ENCODE results near the gene LSP1.

Gene LSP1

DNA sequence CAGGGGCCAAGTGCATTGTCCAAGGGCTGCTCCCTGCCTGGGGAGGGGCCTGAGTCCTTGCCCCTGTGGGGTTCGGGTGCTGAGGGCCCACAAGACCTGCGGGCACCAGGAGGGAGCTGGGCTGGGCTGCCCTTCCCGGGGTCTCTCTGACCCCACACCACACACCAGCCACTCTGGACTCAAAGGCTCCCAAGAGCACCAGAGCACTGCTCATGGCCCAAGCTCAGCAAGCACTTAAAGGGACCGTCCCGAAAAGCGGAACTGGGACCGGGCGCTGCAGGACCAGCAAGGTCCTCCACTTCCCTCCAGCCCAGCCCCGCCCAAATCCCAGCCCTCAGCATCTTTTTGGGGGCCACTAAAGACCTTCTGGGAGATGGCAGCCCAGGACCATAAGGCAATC, 5.3 kb downstream of the LSP1 start:
- H3K9me3 ChIP-seq (ENCODE audit: control insufficient read depth in 2 of 2, low read length in 2 of 2), result no peaks in the 10 kb centered on the region
- peaks cover 2 to 10% of the 10 kb centered on the region in 2 donors for H3K4me1 ChIP-seq (ENCODE audit: control insufficient read depth in 2 of 2, insufficient read depth in 2 of 2, low read length in 2 of 2)
- no peaks in the 10 kb centered on the region for H3K27me3 ChIP-seq (ENCODE audit: control insufficient read depth in 2 of 2, insufficient read depth in 2 of 2, low read length in 2 of 2)
- H3K27ac ChIP-seq (ENCODE audit: low read depth in 2 of 2, low read length in 2 of 2), result no peak overlapping the region
- no peak overlapping the region for H3K4me3 ChIP-seq (ENCODE audit: low read length in 2 of 2)
- H3K9ac ChIP-seq (ENCODE audit: low read depth in 1 of 2, low read length in 2 of 2), result no peak overlapping the region
- H3K36me3 ChIP-seq (ENCODE audit: control insufficient read depth in 2 of 2, insufficient read depth in 2 of 2, low read length in 2 of 2), result no peaks in the 10 kb centered on the region

DNA sequence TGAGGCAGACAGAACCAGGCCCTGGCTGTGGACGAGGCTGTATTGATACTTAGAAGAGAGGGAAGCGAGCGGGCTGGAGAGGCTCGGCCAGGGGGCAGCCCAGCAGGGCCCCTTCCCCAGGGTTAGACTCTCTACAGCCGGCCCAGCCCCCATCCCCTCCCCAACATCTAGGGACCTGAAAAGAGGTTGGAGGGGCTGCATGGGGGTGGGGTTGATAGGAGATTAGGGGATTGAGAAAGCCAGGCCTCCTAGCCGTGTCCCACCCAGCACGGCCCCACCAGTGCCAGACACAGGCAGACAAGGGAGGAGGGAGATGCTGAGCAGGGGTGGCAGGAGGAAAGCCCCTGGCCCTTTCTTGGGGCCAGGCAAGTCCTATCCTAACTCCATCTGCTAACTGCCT, 5.7 kb downstream of the LSP1 start:
- H3K27me3 ChIP-seq (ENCODE audit: control insufficient read depth in 2 of 2, insufficient read depth in 2 of 2, low read length in 2 of 2), result no peaks in the 10 kb centered on the region

DNA sequence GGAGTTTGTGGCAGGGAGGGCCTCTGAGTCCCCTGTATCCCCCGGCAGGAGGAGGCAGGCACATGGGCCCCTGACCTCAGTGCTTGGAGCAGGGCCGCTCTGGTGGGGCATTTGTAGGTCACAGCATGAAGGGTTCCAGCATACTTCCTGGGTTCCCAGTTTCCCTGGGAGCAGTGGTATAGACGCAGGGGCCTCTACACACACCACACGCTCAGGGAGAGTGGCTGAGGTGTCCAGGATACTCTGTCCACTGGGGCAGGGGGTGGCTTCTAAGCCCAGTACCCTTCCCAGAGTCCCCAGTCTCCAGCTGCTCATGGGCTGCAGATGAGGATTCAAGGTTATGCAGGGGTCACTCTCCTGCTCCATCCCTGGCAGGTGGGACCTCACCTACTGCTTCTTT, 6.1 kb downstream of the LSP1 start:
- no peak overlapping the region for H3K27ac ChIP-seq (ENCODE audit: low read depth in 2 of 2, low read length in 2 of 2)
- no peaks in the 10 kb centered on the region for H3K9me3 ChIP-seq (ENCODE audit: control insufficient read depth in 2 of 2, low read length in 2 of 2)
- H3K9ac ChIP-seq (ENCODE audit: low read depth in 1 of 2, low read length in 2 of 2), result no peak overlapping the region
- no peaks in the 10 kb centered on the region for H3K27me3 ChIP-seq (ENCODE audit: control insufficient read depth in 2 of 2, insufficient read depth in 2 of 2, low read length in 2 of 2)
- no peak overlapping the region for H3K4me3 ChIP-seq (ENCODE audit: low read length in 2 of 2)
- H3K36me3 ChIP-seq (ENCODE audit: control insufficient read depth in 2 of 2, insufficient read depth in 2 of 2, low read length in 2 of 2), result no peaks in the 10 kb centered on the region
- peaks cover 9 to 15% of the 10 kb centered on the region in 2 donors for H3K4me1 ChIP-seq (ENCODE audit: control insufficient read depth in 2 of 2, insufficient read depth in 2 of 2, low read length in 2 of 2)

More for the DNA sequence above, 5.7 kb downstream of the LSP1 start:
- H3K9ac ChIP-seq (ENCODE audit: low read depth in 1 of 2, low read length in 2 of 2), result no peak overlapping the region
- no peak overlapping the region for H3K4me3 ChIP-seq (ENCODE audit: low read length in 2 of 2)
- no peaks in the 10 kb centered on the region for H3K36me3 ChIP-seq (ENCODE audit: control insufficient read depth in 2 of 2, insufficient read depth in 2 of 2, low read length in 2 of 2)
- no peak overlapping the region for H3K27ac ChIP-seq (ENCODE audit: low read depth in 2 of 2, low read length in 2 of 2)
- no peaks in the 10 kb centered on the region for H3K9me3 ChIP-seq (ENCODE audit: control insufficient read depth in 2 of 2, low read length in 2 of 2)
- H3K4me1 ChIP-seq (ENCODE audit: control insufficient read depth in 2 of 2, insufficient read depth in 2 of 2, low read length in 2 of 2), result peaks cover 6 to 13% of the 10 kb centered on the region in 2 donors

DNA sequence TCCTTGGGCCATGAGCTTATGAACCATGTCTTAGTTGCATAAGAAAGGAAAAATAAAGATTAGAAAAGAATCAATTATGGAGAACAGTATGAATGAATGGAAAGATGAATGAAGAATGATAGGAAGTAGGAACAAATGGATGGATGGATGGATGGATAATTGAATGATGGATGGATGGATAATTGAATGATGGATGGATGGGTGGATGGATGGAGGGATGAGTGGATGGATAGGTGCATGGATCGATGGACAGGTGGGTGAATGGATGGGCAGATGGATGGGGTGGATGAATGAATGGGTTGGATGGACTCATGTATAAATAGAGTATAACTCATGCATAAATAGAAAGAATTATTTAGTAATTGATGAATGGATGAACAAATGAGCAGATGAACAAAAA, 7.2 kb downstream of the LSP1 start:
- no peaks in the 10 kb centered on the region for H3K36me3 ChIP-seq (ENCODE audit: control insufficient read depth in 2 of 2, insufficient read depth in 2 of 2, low read length in 2 of 2)
- H3K27me3 ChIP-seq (ENCODE audit: control insufficient read depth in 2 of 2, insufficient read depth in 2 of 2, low read length in 2 of 2), result no peaks in the 10 kb centered on the region
- H3K4me1 ChIP-seq (ENCODE audit: control insufficient read depth in 2 of 2, insufficient read depth in 2 of 2, low read length in 2 of 2), result peaks cover 15 to 18% of the 10 kb centered on the region in 2 donors
- H3K9ac ChIP-seq (ENCODE audit: low read depth in 1 of 2, low read length in 2 of 2), result no peak overlapping the region
- no peak overlapping the region for H3K27ac ChIP-seq (ENCODE audit: low read depth in 2 of 2, low read length in 2 of 2)
- no peak overlapping the region for H3K4me3 ChIP-seq (ENCODE audit: low read length in 2 of 2)
- no peaks in the 10 kb centered on the region for H3K9me3 ChIP-seq (ENCODE audit: control insufficient read depth in 2 of 2, low read length in 2 of 2)

DNA sequence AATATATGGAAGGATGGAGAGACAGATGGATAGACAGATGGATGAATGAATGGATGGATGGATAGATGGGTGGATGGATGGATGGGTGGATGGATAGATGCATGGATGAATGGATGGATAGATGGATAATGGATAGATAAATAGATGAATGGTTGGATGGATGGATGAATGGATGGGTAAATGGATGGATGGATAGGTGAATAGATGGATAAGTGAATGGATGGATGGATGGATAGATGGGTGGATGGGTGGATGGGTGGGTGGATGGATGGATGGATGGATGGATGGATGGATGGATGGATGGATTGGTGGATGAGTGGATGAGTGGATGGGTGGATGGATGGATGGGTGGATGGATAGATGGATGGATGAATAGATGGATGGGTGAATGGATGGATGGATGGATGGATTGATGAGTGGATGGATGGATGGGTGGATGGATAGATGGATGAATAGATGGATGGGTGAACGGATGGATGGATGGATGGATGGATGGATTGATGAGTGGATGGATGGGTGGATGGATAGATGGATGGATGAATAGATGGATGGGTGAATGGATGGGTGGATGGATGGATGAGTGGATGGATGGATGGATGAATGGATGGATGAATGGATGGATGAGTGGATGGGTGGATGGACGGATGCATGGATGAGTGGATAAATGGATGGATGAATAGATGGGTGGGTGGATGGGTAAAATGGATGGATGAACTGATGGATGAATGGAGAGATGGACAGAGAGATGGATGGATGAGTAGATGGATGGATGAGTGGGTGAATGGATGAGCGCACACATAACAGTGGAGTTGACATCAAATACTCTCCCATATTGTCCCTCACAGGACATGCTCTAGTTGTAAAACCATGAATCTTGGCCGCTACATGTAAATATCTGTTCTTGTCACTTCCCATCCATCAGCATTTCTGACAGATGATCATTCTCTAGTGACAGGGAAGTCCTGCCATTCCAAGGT, 8.8 kb downstream of the LSP1 start:
- Histone ChIP-seq H3K9ac (ENCODE audit: low read depth in 1 of 2, low read length in 2 of 2) (no peak overlapping the region), H3K4me1 (ENCODE audit: control insufficient read depth in 2 of 2, insufficient read depth in 2 of 2, low read length in 2 of 2) (peaks cover 8 to 20% of the 10 kb centered on the region in 2 donors), H3K27me3 (ENCODE audit: control insufficient read depth in 2 of 2, insufficient read depth in 2 of 2, low read length in 2 of 2) (no peaks in the 10 kb centered on the region), H3K36me3 (ENCODE audit: control insufficient read depth in 2 of 2, insufficient read depth in 2 of 2, low read length in 2 of 2) (no peaks in the 10 kb centered on the region), H3K9me3 (ENCODE audit: control insufficient read depth in 2 of 2, low read length in 2 of 2) (no peaks in the 10 kb centered on the region), H3K27ac (ENCODE audit: low read depth in 2 of 2, low read length in 2 of 2) (no peak overlapping the region), H3K4me3 (ENCODE audit: low read length in 2 of 2) (no peak overlapping the region)

DNA sequence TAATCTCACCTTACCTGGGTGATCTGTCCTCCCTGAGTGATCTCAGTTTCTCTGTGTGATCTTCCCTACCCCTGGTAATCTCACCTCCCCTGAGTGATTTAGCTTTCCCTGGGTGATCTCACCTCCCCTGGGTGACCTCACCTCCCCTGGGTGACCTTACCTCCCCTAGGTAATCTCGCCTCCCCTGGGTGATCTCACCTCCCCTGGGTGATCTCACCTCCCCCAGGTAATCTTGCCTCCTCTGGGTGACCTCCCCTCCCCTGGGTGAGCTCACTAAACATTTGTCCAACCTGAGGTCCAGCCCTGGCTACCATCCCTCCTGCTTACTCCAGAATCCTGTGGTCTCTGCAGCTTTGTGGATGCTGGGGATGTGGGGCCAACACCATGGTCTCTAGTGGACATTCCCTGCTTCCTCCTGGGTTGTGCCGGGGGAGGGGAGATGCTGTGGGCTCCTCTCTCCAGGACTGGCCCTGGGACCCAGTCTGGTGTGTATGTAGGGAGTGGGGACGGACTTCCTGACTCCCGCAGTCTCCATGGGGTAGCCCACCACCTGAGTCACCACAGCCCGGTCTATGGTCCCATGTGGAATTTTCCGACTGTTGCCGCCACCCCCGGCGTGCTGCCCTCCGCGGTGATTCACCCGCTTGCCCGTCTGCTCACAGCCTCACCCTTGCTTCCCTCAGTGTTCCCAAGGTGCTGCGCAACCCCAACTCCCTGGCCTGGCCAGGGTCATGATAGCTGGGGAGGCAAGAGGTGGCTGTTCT, 9.9 kb downstream of the LSP1 start:
- no peaks in the 10 kb centered on the region for H3K27me3 ChIP-seq (ENCODE audit: control insufficient read depth in 2 of 2, insufficient read depth in 2 of 2, low read length in 2 of 2)
- H3K4me3 ChIP-seq (ENCODE audit: low read length in 2 of 2), result no peak overlapping the region
- no peaks in the 10 kb centered on the region for H3K36me3 ChIP-seq (ENCODE audit: control insufficient read depth in 2 of 2, insufficient read depth in 2 of 2, low read length in 2 of 2)
- peak overlapping the region; percentile 76 for H3K27ac ChIP-seq (ENCODE audit: low read depth in 2 of 2, low read length in 2 of 2)
- no peaks in the 10 kb centered on the region for H3K9me3 ChIP-seq (ENCODE audit: control insufficient read depth in 2 of 2, low read length in 2 of 2)
- peaks cover 8 to 20% of the 10 kb centered on the region in 2 donors for H3K4me1 ChIP-seq (ENCODE audit: control insufficient read depth in 2 of 2, insufficient read depth in 2 of 2, low read length in 2 of 2)
- no peak overlapping the region for H3K9ac ChIP-seq (ENCODE audit: low read depth in 1 of 2, low read length in 2 of 2)

DNA sequence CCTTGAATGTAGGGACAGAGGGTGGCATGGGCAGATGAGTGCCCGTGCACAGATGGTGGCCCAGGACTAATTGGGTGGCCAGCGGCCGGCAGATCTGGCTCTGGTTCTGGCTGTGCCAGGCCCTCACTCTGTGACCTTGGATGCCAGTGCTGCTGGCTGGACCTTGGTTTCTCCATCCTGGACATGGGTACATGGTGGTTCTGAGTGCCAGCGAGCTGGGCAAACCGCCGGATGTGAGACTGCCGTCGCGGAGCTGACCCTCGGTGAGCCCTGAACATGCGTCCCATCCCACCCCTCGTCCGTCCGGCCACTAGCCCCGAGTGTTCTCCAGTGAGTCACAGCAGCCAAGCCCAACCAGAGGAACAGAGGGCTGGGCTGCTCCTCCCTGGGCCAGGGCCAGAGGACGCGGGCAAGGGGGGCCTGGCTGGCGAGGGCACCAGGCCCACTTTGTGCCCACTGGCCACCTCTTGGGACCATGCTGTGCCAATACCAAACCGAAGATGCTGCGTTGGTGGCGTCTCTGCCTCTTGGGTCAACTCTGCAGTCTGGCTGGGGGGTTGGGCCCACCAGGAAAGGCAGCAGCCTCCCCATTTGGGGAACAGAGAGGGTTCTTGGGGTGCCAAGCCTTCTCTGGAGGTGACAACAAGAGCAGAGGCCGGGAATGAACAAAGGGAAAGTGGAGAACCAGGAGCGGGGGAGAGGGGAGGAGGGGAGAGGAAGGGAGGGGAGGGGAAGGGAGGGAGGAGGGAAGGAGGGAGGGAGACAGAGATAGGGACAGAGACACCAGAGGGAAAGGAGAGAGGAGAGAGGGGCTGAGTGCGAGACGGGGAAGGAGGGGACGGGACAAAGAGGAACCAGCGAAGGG, 10.7 kb downstream of the LSP1 start:
- Histone ChIP-seq H3K4me1 (ENCODE audit: control insufficient read depth in 2 of 2, insufficient read depth in 2 of 2, low read length in 2 of 2) (peaks cover 11 to 20% of the 10 kb centered on the region in 2 donors), H3K9ac (ENCODE audit: low read depth in 1 of 2, low read length in 2 of 2) (peak overlapping the region; percentile 32 to 48), H3K27me3 (ENCODE audit: control insufficient read depth in 2 of 2, insufficient read depth in 2 of 2, low read length in 2 of 2) (no peaks in the 10 kb centered on the region), H3K9me3 (ENCODE audit: control insufficient read depth in 2 of 2, low read length in 2 of 2) (no peaks in the 10 kb centered on the region), H3K36me3 (ENCODE audit: control insufficient read depth in 2 of 2, insufficient read depth in 2 of 2, low read length in 2 of 2) (no peaks in the 10 kb centered on the region), H3K27ac (ENCODE audit: low read depth in 2 of 2, low read length in 2 of 2) (peak overlapping the region; percentile 76), H3K4me3 (ENCODE audit: low read length in 2 of 2) (peak overlapping the region; percentile 41 to 43)

DNA sequence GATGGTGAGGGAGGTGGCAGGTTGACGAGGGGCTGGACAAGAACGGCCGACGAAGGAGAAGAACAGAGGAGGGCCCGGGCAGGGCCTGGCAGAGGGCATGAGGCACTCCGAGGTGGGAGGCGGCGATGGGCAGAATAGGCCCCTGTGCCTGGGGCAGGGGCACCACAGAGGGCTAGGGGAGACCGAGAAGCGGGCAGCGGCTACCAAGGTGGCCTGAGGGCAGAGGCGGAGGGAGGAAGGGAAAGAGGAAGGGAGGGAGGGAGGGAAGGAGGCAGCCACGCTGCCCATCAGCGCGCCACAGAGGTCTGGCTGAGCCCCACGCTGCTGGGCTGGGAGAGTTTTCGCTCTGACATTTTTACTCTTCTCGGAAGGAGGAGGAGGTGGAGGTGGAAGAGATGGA, 11.3 kb downstream of the LSP1 start:
- Histone ChIP-seq H3K4me3 (ENCODE audit: low read length in 2 of 2) (peak overlapping the region; percentile 38 to 43), H3K9me3 (ENCODE audit: control insufficient read depth in 2 of 2, low read length in 2 of 2) (no peaks in the 10 kb centered on the region), H3K4me1 (ENCODE audit: control insufficient read depth in 2 of 2, insufficient read depth in 2 of 2, low read length in 2 of 2) (peaks cover 13 to 20% of the 10 kb centered on the region in 2 donors), H3K36me3 (ENCODE audit: control insufficient read depth in 2 of 2, insufficient read depth in 2 of 2, low read length in 2 of 2) (no peaks in the 10 kb centered on the region), H3K27ac (ENCODE audit: low read depth in 2 of 2, low read length in 2 of 2) (peak overlapping the region; percentile 76), H3K27me3 (ENCODE audit: control insufficient read depth in 2 of 2, insufficient read depth in 2 of 2, low read length in 2 of 2) (no peaks in the 10 kb centered on the region), H3K9ac (ENCODE audit: low read depth in 1 of 2, low read length in 2 of 2) (peak overlapping the region; percentile 32 to 48)

DNA sequence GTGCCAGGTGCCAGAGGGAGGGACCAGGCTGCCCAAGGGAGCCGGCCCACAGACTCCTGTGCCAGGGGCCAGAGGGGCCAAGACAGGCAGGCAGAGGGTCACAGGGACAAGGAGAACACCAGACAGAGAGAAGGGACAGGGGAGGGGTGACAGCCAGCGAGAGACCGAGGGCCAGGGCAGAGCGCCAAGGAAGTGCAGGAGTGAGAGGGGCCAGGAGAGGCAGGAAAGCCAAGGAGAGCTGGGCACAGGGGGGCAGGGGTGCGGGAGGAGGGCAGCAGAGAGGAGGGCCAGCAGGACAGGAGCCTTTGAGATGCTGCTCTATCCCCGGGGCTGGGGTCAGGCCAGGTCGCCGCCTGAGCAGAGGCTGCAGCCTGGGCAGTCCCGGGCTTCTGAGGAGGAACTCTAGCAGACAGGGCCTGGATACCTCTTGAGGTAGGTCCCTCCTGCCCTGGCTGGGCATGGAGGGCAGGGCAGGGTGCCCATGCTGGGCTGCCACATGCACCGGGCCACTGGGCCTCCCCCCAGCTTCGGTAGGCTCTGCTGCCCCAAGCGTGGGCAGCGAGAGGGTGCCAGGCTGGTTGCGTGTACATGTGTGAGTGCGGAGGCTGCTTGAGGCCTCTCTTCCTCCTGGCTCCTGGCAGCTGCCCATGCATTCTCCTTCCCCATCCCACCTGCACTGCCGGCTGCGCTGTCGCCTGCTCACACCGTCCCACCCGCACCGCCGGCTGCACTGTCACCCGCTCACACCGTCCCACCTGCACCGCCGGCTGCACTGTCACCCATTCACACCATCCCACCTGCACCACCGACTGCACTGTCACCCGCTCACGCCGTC, 12.2 kb downstream of the LSP1 start:
- H3K4me1 ChIP-seq (ENCODE audit: control insufficient read depth in 2 of 2, insufficient read depth in 2 of 2, low read length in 2 of 2), result peaks cover 13 to 20% of the 10 kb centered on the region in 2 donors
- H3K27me3 ChIP-seq (ENCODE audit: control insufficient read depth in 2 of 2, insufficient read depth in 2 of 2, low read length in 2 of 2), result peaks cover 0 to 3% of the 10 kb centered on the region in 2 donors
- peak overlapping the region; percentile 24 to 34 for H3K9ac ChIP-seq (ENCODE audit: low read depth in 1 of 2, low read length in 2 of 2)
- no peaks in the 10 kb centered on the region for H3K36me3 ChIP-seq (ENCODE audit: control insufficient read depth in 2 of 2, insufficient read depth in 2 of 2, low read length in 2 of 2)
- peak overlapping the region; percentile 40 to 41 for H3K4me3 ChIP-seq (ENCODE audit: low read length in 2 of 2)
- H3K27ac ChIP-seq (ENCODE audit: low read depth in 2 of 2, low read length in 2 of 2), result peak overlapping the region; percentile 76
- H3K9me3 ChIP-seq (ENCODE audit: control insufficient read depth in 2 of 2, low read length in 2 of 2), result no peaks in the 10 kb centered on the region

Measured in mucosa of rectum (tissue), 2 donors.